HUDEP-2 (cell line): ENCODE measurements around the gene ANKRD65.
"Not testable (repeated sequence)": the region's sequence is repeated elsewhere in the genome, so short reads cannot be mapped to it uniquely, and the experiment has no call there.

Source experiments
- DNase-seq, 76 experiments: peaks; one replicate each; lab custom pipeline; 2025; ENCODE audit not compliant: unreplicated experiment in 76 of 76; lab: John Stamatoyannopoulos, UW

Gene ANKRD65

DNA sequence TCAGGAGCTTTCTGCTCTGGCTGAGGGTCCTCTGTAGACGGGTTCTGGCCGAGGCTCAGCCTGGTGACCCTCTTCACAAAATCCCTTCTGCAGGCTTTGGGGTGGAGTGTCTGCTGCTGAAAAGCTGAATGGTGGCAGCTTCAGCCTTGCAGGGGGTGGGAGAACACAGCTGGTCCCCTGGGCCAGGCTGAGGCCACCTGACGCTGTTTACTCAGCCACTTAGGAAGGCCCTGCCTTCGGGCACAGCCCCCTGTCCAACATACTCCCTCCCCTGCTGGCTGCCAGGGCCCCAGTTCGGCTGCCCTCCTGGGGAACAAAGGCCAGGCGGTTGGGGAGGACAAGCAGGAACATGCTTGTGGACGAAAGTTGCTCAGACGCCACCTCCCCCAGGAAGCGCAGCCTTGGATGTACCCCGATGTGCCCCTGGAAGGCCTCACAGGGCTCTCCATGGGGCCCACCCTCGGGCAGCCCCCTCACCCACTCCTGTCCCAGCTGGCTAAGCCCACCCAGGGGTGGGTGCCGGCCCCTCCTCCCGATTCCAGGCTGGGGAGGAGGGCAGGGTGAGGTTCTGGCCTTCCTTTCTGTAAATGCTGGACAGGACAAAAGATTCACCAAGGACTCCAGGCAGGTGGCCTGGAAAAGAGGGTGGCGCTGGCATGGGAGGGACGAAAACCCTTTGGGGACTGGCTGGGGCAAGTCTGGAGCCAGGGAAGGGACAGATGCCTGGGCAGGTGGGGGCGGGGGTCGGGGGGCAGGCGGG lies at the start of gene ANKRD65:
ANKRD65 (minus strand) TSS at position 130 of the 760 bp plus-strand sequence. CDS start 271 bp downstream, outside the sequence.
- DNase-seq, result no peak

DNA sequence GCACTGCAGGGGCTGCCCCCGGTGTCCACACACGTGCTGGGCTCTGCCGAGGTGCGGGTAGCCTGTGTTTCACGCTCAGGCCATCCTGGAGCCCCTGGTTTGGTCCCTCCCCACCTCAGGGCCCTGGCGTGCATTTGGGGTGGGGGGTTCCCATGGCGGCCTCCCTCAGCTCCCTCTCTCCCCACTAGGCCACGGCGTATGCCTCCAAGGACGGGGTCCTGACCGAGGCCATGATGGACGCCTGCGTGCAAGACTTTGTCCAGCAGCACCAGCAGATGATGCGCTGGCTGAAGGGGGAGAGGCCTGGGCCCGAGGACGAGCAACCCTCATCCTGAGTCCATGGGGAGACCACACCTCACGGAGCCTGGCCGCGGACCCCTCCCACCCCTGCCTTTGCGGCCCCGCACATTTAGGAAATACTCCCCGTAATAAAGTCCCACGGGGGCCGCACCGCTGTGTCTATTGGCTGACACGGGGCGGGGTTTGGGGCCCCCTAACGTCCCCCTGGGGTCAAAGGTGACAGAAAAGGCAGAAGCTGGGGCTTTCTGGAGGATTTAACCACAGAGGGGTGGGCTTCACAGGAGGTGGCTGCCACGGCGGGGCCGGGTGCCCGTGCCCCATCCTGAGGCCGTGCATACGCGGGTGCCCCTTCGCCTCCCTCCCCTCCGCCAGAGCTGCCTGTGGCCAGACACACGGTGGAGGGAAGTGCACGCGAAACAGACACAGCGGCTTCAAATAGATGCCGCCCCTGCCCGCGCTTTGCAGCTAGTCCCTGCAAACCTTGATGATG lies 47.3 kb upstream of the ANKRD65 start:
- DNase-seq, result not testable (repeated sequence)

DNA sequence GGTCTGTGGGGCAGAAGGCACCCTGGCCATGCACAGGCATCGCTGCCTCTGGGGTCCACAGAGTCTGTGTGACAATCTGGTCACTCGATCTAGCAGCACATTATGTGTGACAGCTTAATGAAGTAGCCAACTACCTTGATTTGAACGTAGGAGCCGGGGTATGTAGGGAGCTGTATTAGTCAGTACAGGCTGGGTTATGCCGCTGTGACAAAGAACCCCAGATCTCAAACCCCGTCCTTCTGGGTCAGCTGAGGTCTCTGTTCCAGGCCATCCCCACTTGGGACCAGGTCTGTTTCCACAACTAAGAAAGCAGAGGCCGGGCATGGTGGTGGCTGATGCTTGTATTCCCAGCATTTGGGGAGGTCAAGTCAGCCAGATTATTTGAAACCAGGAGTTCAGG lies 42.2 kb upstream of the ANKRD65 start:
- no peak for DNase-seq

DNA sequence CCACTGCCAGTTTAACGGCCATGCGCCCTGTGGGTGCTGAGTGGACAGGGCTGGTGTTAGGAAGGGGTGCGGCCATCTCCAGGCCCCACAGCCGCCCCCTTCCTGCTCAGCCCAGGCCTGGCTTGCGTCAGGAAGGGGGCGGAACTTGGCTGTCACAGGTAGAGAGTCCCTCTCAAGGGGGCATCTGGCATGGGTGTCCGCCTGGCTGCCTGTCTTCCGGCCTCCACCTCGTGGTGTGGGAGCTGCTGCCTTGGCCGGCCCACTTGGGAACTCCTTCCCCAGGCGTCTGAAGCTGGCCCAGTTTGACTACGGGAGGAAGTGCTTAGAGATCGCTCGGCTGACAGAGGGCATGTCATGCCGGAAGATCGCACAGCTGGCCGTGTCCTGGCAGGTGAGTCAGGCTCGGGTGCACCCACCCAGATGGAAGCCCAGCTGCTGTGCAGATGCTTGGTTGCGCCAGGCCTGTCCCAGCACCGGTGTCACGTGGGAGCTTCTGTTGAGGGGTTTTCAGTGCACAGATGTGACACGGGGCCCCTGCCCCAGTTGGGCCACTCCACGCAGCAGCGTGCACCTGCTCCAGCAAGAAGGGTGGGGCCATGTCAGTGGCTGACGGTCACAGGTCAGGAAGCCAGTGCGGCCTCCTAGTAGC lies 41.4 kb upstream of the ANKRD65 start:
- no peak for DNase-seq

DNA sequence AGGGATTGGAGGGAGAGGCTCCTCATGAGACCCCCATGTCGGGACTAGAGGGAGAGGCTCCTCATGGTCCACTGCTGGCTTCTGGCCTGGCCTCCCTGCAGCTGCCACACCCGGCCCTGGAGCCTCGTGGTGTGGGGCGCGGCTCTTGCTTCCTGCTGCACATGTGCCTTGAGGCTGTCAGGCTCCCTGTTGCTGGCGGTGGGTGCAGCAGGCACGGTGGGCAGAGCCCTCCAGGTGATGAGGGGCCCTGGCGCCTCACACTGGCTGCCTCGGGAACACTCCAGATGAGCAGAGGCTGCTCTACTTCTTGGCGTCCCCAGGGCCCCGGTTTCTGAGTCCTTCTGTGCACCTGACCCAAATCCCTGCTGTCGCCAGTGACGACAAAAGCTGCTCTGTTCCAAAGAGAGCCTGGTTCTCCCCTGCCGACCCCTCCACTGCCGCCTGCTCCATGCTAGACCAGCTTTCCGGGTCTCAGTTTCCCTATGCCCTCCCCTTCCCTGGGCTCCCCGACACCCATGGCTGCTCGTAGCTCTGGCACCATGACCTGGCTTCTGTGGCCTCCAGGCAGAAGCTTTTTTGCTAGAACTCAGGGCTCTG lies 40.7 kb upstream of the ANKRD65 start:
- peak in 49 of 76 experiments; percentile 3 to 68 (median 34) for DNase-seq

DNA sequence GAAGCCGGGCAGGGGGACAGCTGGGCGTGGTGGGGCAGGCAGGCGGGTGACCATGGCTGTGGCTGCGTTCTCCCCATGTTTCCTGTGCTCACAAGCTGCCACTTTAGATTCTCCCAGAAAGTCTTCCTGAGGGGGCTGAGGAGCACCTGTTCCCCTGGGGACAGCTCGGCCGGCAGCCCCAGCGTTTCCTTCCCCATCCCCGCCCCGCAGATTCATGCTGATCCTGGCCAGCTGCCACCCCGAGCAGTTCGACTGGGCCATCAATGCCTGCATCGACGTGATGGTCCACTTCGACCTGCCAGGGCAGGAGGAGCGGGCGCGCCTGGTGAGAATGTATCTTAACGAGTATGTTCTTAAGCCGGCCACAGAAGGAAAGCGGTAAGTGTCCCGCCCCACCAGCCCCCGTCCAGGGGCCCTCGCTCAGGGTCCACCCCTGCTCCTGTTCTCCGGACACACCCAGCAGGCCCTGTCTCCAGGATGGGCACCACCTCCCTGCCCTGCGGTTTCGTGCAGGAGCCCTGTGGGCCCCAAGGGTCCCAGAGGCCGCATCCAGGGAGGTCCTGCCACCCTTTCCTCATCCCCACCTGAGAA lies 39.6 kb upstream of the ANKRD65 start:
- no peak for DNase-seq

DNA sequence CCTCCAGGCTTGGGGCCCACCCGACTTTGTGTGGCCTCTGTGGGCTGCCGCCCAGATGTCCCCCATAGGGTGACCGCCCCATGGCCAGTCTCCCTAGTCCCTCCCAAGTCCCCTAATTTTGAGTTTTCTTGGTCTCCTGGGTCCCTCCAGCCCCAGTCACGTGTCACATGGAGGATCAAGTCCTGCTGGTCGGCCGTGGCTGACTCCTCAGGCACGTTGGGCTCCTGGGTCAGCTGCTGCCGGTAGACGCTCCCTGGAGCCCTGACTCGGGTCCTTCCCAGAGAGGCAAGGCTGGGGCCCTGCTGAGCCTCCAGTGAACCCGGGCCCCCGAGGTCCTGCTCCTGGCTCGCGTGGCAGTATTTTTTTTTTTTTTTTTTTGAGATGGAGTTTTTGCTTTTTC lies 38.6 kb upstream of the ANKRD65 start:
- DNase-seq, result not testable (repeated sequence)

DNA sequence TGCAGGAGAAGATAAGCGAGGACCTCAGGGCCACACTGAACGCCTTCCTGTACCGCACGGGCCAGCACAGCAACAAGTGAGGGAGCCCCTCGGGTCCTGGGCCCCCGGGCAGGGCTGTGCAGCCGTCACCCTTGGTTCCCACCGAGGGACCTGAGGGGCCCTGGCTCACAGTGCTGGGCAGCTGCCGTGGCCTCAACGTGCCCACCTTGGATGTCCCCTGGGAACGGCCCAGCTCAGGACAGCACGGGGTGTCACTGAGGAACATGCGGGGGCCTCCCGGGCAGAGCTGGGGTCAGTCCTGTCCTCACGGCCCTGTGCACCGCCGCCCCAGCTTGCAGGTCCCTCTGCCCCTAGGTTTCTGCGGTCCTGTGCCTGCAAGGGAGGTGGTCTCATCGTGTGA lies 38.1 kb upstream of the ANKRD65 start:
- DNase-seq, result not testable (repeated sequence)

DNA sequence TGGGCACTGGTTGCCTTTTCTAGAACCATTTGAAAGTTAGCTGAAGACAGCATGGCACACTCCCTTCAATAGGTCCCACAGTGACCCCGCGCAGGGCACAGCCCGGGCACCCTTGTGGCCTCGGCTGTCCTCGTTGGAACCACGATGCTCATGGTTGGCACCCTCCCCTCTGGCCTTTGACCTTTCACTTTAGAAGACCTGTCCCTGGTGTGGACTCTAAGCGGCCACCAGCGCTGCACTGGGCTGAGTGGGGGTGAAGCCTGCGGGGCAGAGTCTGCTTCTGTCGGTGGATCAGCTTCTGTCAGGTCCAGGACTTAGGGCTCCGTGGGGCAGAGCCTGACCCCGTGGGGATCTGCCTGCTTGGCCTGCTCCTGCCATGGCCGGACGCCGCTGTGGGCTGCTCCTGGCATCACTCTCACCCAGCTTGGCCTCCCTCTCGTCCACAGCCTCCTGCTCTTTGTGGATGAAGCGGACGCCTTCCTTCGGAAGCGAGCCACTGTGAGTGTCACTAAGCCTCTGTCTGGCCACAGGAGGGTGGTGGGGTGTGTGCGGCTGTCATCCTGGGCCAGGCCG lies 35.7 kb upstream of the ANKRD65 start:
- not testable (repeated sequence) for DNase-seq

DNA sequence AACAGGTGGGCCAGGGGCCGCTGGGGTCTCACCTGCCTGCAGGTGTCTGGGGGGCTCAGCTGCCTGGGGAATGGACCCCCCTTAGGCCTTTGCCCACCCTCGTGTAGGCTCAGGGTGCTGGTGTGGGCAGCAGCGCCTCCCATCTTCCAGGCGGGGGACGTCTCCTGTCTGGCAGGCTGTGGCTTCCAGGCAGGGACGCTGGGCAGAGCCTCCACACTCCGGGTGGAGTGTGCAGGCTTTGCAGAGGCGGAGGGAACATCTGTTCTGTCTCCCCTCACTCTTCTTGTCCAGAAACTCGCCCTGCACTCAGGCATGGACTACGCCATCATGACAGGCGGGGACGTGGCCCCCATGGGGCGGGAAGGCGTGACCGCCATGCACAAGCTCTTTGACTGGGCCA lies 34.9 kb upstream of the ANKRD65 start:
- DNase-seq, result not testable (repeated sequence)

DNA sequence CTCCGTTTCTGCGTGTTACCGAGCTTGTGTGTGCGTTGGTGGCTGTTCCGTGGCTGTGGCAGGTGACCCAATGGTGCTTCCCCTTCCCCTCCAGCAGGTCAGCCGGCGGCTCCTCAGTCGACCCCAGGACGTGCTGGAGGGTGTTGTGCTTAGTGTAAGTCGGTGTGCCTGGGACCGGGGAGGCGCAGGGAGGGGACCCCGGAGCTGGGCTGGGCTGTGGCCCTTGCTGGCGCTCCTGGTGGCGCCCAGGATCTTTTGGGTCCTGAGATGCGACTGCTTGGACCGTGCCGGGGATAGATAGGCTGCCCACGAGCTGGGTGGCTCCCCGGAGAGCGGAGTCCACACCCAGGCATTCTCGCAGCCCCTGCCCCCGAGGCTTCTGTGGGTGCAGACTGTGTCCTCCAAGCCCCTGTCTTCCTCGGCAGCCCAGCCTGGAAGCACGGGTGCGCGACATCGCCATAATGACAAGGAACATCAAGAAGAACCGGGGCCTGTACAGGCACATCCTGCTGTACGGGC lies 34.3 kb upstream of the ANKRD65 start:
- no peak for DNase-seq

DNA sequence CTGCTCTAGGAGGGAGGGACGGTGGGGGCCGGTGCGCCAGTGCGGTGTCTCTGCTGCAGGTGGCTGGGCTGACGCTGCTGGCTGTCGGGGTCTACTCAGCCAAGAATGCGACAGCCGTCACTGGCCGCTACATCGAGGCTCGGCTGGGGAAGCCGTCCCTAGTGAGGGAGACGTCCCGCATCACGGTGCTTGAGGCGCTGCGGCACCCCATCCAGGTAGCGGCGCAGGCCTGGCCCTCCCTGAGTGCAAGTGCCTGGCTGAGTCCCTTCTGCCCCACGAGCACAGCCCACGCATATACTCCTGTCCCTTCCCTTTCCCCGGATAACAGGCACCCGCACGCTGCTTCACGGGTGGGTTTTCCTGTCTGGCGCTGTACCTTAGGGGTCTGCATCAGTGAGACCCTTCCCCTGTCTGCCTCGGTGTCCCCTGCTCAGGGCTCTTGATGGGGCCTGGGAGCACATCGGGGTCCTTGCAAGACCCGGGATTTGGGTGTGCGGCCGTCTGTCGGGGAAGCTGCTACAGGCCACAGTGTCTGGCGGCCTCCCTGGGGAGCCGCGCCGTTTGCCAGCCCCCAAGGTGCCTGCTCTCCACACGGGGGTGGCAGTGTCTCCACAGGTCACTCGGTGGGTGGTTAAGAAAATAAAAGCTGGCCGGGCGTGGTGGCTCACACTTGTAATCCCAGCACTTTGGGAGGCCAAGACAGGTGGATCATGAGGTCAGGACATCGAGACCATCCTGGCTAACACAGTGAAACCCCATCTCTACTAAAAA lies 33.4 kb upstream of the ANKRD65 start:
- DNase-seq, result not testable (repeated sequence)

DNA sequence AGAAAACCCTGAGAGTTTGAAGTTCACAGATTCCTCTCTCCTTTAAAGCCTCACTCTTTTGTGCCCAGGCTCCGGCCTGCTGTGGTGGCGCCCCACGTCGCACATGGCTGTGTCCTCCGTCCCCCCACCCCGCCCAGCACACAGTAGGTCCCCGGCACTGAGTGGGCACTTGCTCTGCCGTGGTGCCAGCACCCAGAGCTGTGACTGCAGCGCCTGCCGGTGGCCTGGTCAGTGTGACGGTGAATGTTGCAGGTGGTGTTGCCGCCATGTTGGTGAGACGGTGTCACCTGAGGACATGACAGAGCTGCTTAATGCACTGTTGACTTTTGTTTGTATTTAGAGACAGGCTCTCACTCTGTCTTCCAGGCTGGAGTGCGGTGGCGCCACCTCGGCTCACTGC lies 31.8 kb upstream of the ANKRD65 start:
- no peak for DNase-seq

DNA sequence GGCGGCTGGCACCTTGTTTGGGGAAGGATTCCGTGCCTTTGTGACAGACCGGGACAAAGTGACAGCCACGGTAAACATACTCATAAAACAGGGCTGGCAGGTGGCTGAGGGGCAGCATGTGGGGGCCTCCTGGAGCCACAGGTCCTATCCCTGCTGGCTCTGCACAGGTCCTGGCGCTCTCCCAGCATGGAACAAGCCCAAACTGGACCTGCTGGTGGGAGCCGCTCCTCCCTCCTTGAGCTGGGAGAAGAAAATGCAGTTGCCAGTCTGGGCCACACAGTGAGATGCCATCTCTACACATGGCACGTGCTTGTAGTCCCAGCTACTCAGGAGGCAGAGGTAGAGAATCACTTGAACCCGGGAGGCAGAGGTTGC lies 31.3 kb upstream of the ANKRD65 start:
- not testable (repeated sequence) for DNase-seq

DNA sequence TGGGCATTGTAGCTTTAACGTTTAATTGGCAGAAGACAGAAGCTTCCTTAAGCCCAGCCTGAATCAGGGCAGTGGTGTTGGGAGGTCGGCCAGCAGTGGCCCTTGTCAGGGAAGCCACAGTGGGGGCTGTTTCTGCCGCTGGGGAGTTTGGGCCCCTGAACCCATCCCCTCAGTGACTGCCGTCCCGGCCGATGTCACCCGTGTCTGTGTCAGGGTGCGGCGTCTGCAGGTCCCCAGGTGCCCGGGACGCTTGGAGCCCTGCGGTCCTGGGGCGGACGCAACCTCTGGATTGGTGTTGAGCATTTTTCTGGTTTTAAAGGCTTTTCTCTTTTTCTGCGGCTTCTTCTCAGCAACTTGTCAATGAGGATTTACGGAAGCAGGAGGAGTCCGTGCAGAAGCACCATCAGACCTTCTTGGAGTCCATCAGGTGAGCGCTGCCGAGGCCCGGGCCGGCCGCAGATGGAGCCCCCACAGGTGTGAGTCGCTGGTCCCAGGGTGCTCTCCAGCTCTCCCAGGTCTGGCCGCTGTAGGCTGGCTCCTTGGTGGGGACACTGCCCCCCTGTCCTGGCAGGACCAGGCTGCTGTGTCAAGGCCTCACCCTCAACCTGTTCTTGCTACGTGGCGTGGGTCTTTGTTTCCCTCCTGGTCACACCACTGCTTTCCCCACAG lies 30.8 kb upstream of the ANKRD65 start:
- no peak for DNase-seq

DNA sequence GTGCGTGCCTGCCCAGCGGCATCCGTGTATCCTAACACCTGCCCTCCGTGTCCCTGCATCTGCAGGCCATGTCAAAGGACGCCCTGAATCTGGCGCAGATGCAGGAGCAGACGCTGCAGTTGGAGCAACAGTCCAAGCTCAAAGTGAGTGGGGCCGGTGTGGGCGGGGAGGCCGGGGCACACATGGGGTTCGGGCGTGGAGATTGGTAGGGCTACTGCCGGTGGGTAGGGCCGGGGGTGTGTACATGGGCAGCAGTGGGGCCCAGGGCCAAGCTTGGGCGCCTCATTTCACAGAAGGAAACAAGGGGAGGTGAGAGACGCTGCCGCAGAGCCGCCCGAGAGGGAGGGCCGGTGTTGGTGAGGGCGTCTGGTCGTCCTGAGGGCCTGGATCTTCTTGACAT lies 29.5 kb upstream of the ANKRD65 start:
- not testable (repeated sequence) for DNase-seq

DNA sequence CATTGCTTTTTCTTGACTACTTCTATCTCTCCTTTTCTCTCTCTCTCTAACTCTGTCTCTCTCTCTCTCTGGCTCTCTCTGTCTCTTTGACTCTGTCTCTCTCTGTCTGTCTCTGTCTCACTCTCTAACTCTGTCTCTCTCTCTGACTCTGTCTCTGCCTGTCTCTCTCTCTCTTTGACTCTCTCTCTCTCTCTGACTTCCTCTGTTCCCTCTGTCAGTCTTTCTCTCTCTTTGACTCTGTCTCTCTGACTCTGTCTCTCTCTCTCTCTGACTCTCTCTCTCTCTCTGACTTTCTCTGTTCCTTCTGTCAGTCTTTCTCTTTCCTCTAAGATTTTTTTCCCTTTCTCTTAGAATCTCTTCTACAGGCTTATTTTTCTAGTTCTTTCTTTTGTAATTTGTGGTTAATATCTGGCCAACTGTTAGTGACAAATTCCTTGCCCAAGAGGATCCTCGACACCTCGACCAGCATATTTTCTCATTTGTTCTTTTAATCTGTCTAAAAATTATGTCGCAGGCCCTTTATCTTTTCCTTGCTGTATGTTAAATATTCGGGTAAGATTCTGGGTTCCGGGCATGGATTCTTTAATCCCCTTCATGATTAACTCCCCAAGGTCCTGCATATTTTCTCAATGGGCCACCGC lies 28.1 kb upstream of the ANKRD65 start, which contains the start of gene ATAD3C:
ATAD3C (plus strand) TSS at position 591 of the 641 bp plus-strand sequence. CDS start 995 bp downstream, outside the sequence.
- no peak for DNase-seq

DNA sequence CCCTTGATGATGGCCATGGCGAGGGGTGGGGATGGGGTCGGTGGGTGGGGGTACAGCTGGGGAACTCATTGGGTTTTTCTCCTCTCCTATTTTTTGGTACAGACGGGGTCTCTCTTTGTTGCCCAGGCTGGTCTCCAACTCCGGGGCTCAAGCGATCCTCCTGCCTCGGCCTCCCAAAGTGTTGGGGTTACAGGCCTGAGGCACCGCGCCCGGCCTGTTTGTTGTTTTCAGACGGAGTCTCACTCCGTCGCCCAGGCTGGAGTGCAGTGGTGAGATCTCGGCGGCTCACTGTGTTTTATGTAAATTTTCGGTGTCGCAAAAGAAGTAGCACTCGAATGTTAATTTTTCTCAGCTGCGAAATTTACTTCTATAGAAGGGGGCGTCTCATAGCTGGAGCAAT lies 25.6 kb upstream of the ANKRD65 start:
- DNase-seq, result not testable (repeated sequence)
